H9 (cell line): ENCODE data around the gene ZNF746. TPM values are rescaled to one million over a fixed set of nuclear protein-coding genes. Genes with fewer than 3 reads are reported as not detected.

Experiments used
- DNase-seq: peaks from one replicate; pipeline ENCODE4 v3.0.0-alpha.2; 2017
- H2AFZ ChIP-seq: one replicate; pipeline ENCODE4 v1.6.1; 2013; ENCODE audit warnings: mild to moderate bottlenecking, low read length, control low read depth, moderate library complexity
- H2AK5ac ChIP-seq: 2 replicates; pipeline ENCODE4 v1.6.1; 2013; ENCODE audit warnings: low read length, control low read depth, mixed read lengths; ENCODE audit not compliant: insufficient read length
- H2BK120ac ChIP-seq: one replicate; pipeline ENCODE4 v1.6.1; 2013; ENCODE audit warnings: low read depth, mild to moderate bottlenecking, low read length, control low read depth, inconsistent platforms; ENCODE audit not compliant: poor library complexity, severe bottlenecking
- H2BK12ac ChIP-seq: 2 replicates; pipeline ENCODE4 v1.6.1; 2013; ENCODE audit warnings: low read length, control low read depth, mixed read lengths, low read depth; ENCODE audit not compliant: insufficient read length
- H2BK15ac ChIP-seq: 2 replicates; pipeline ENCODE4 v1.6.1; 2013; ENCODE audit warnings: low read depth, low read length, control low read depth
- H2BK20ac ChIP-seq: one replicate; pipeline ENCODE4 v1.6.1; 2013; ENCODE audit warnings: low read depth, mild to moderate bottlenecking, low read length, control low read depth, inconsistent platforms; ENCODE audit not compliant: poor library complexity, severe bottlenecking
- H2BK5ac ChIP-seq: 2 replicates; pipeline ENCODE4 v1.6.1; 2013; ENCODE audit warnings: low read length, control low read depth, mixed read lengths; ENCODE audit not compliant: insufficient read length
- H3K14ac ChIP-seq: 2 replicates; pipeline ENCODE4 v1.6.1; 2013; ENCODE audit warnings: low read length, control low read depth; ENCODE audit not compliant: insufficient read depth
- H3K18ac ChIP-seq: 2 replicates; pipeline ENCODE4 v1.6.1; 2013; ENCODE audit warnings: low read depth, mild to moderate bottlenecking, mixed read lengths, low read length, control low read depth; ENCODE audit not compliant: insufficient read length
- H3K23ac ChIP-seq: 2 replicates; pipeline ENCODE4 v1.6.1; 2013; ENCODE audit warnings: low read length, control low read depth, mixed read lengths, low read depth; ENCODE audit not compliant: insufficient read length
- H3K23me2 ChIP-seq: 2 replicates; pipeline ENCODE4 v1.6.1; 2013; ENCODE audit warnings: low read depth, mild to moderate bottlenecking, mixed read lengths, low read length, control low read depth; ENCODE audit not compliant: insufficient read length, poor library complexity, severe bottlenecking
- H3K27ac ChIP-seq: 2 replicates; pipeline ENCODE4 v1.5.1; 2013; ENCODE audit warnings: low read length, control low read depth, mixed read lengths, low read depth; ENCODE audit not compliant: insufficient read length
- H3K27me3 ChIP-seq: 2 replicates; pipeline ENCODE4 v1.6.1; 2013; ENCODE audit warnings: low read length, control low read depth, inconsistent platforms; ENCODE audit not compliant: insufficient read depth
- H3K4ac ChIP-seq: 2 replicates; pipeline ENCODE4 v1.6.1; 2013; ENCODE audit warnings: low read depth, mild to moderate bottlenecking, control low read depth, inconsistent platforms, low read length, moderate library complexity
- H3K4me1 ChIP-seq: 2 replicates; pipeline ENCODE4 v1.6.1; 2013; ENCODE audit warnings: low read length, control low read depth, inconsistent platforms; ENCODE audit not compliant: insufficient read depth
- H3K4me2 ChIP-seq: 2 replicates; pipeline ENCODE4 v1.6.1; 2013; ENCODE audit warnings: low read length, control low read depth, mixed read lengths; ENCODE audit not compliant: insufficient read length, insufficient read depth
- H3K56ac ChIP-seq: 2 replicates; pipeline ENCODE4 v1.6.1; 2013; ENCODE audit warnings: low read depth, mild to moderate bottlenecking, mixed read lengths, low read length, control low read depth; ENCODE audit not compliant: insufficient read length
- H3K79me1 ChIP-seq: 2 replicates; pipeline ENCODE4 v1.6.1; 2013; ENCODE audit warnings: low read depth, mild to moderate bottlenecking, moderate library complexity, low read length, control low read depth, inconsistent platforms; ENCODE audit not compliant: insufficient read depth, poor library complexity, severe bottlenecking
- H3K79me2 ChIP-seq: 2 replicates; pipeline ENCODE4 v1.6.1; 2013; ENCODE audit warnings: low read length, control low read depth, inconsistent platforms; ENCODE audit not compliant: insufficient read depth
- H3K9ac ChIP-seq: 2 replicates; pipeline ENCODE4 v1.6.1; 2013; ENCODE audit warnings: low read length, control low read depth, mixed read lengths; ENCODE audit not compliant: insufficient read length; ENCODE audit errors: extremely low read depth
- H3K9me3 ChIP-seq: one replicate; pipeline ENCODE4 v1.6.1; 2013; ENCODE audit warnings: low read depth, low read length, inconsistent platforms; ENCODE audit not compliant: control insufficient read depth
- H3T11ph ChIP-seq: one replicate; pipeline ENCODE4 v1.6.1; 2013; ENCODE audit warnings: mild to moderate bottlenecking, low read length, control low read depth, inconsistent platforms
- H4K20me1 ChIP-seq: one replicate; pipeline ENCODE4 v1.6.1; 2013; ENCODE audit not compliant: control insufficient read depth, insufficient read length, insufficient read depth
- H4K5ac ChIP-seq: 2 replicates; pipeline ENCODE4 v1.6.1; 2013; ENCODE audit warnings: low read depth, mild to moderate bottlenecking, mixed read lengths, low read length, control low read depth; ENCODE audit not compliant: insufficient read length
- H4K8ac ChIP-seq: replicated peaks from 2 replicates; pipeline ENCODE4 v1.6.1; 2013; ENCODE audit warnings: low read length, control low read depth, mixed read lengths, low read depth; ENCODE audit not compliant: insufficient read length
- H4K91ac ChIP-seq: 2 replicates; pipeline ENCODE4 v1.6.1; 2013; ENCODE audit warnings: low read depth, mild to moderate bottlenecking, moderate library complexity, mixed read lengths, low read length, control low read depth; ENCODE audit not compliant: insufficient read length
- H3K27ac Mint-ChIP-seq, 3 experiments: 2 replicates in 2 of 3; 3 replicates in 1 of 3; pipeline ENCODE4 v1.8.0; 2020 to 2021; ENCODE audit warnings: mixed read lengths in 3 of 3, mild to moderate bottlenecking in 1 of 3, moderate library complexity in 1 of 3
- H3K27me3 Mint-ChIP-seq: 2 replicates; pipeline ENCODE4 v1.8.0; 2021; ENCODE audit warnings: low read depth, mild to moderate bottlenecking, moderate library complexity, mixed read lengths
- H3K36me3 Mint-ChIP-seq, 3 experiments: 2 replicates in 2 of 3; 3 replicates in 1 of 3; pipeline ENCODE4 v1.8.0; 2020 to 2021; ENCODE audit warnings: low read depth in 3 of 3, mixed read lengths in 3 of 3; ENCODE audit not compliant: insufficient read depth in 1 of 3
- H3K4me1 Mint-ChIP-seq, 2 experiments: 2 replicates each; pipeline ENCODE4 v1.8.0; 2020; ENCODE audit warnings: mixed read lengths in 2 of 2
- H3K4me3 Mint-ChIP-seq, 2 experiments: 2 replicates in 1 of 2; 3 replicates in 1 of 2; pipeline ENCODE4 v1.8.0; 2020 to 2021; ENCODE audit warnings: mild to moderate bottlenecking in 2 of 2, mixed read lengths in 2 of 2, moderate library complexity in 1 of 2
- H3K9me3 Mint-ChIP-seq, 2 experiments: 2 replicates in 1 of 2; 3 replicates in 1 of 2; pipeline ENCODE4 v1.8.0; 2020; ENCODE audit warnings: mild to moderate bottlenecking in 2 of 2, mixed read lengths in 2 of 2, moderate library complexity in 1 of 2
- CTCF ChIP-seq: fragments of 200-600 bp; sonication (generic); conservative IDR thresholded peaks from 3 replicates; pipeline ENCODE4 v1.8.0; 2021; ENCODE audit warnings: antibody characterized with exemption, mild to moderate bottlenecking
- WGBS: extraction: QIAGEN DNeasy Blood & Tissue Kit; methylation state at CpG from one replicate; pipeline ENCODE4 v1.1.7; 2013; ENCODE audit warnings: missing lambda C conversion rate, low lambda C conversion rate, mixed read lengths; ENCODE audit not compliant: insufficient read length; ENCODE audit errors: extremely low coverage; 5-methylcytosine and 5-hydroxymethylcytosine counted together
- total RNA-seq: library from RNA; stranded (reverse); gene quantifications from 2 replicates; pipeline ENCODE4 v1.2.1, GENCODE V29; 2021

ZNF746 gene
- total RNA-seq, 1 experiment from 2014 or later = 26.7 TPM

DNA sequence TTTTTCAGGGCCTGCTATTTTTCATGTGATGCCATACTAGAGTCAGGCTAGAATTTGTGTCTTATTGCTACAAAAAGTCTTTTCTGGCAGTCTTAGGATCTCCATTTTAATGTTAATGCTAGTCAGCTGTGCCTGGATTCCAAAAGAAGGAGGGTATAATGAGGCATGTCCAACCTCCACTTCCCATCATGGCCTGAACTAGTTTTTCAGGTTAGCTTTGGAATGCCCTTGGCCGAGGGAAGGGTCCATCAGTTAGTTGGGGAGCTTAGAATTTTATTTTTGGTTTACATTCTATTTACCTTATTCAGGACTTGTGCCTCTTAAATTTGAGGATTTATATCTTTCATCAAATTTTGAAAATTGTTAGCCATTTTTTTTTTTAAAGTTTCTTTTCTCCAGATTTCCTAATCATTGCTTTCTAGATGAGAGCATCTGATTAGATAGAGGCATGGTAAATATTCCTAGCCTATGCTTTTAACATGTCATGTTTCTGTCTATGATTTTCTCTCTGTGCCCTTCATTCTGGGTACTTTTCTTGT, 30.2 kb downstream of the ZNF746 start:
- no peak overlapping the region for H3K4ac ChIP-seq
- Mint-ChIP-seq H3K4me1 (peaks cover 0 to 8% of the 10 kb centered on the region in 2 experiments; a peak in 3 of 4 replicates), H3K9me3 (peaks cover 11 to 33% of the 10 kb centered on the region in 2 experiments), H3K4me3 (no peak overlapping the region), H3K27me3 (peaks cover 12% of the 10 kb centered on the region), H3K27ac (no peak overlapping the region), H3K36me3 (peaks cover 9 to 31% (median 23%) of the 10 kb centered on the region in 3 experiments; a peak in 6 of 7 replicates)
- H4K91ac ChIP-seq = no peak overlapping the region
- no peak overlapping the region for H3K9ac ChIP-seq
- H4K20me1 ChIP-seq = no peaks in the 10 kb centered on the region
- H2AK5ac ChIP-seq = no peak overlapping the region
- no peaks in the 10 kb centered on the region for H3K4me1 ChIP-seq
- no peak overlapping the region for H4K5ac ChIP-seq
- no peak overlapping the region for H3K56ac ChIP-seq
- H4K8ac ChIP-seq = no peak overlapping the region
- no peak overlapping the region for H3K27ac ChIP-seq
- no peaks in the 10 kb centered on the region for H3K27me3 ChIP-seq
- H2BK5ac ChIP-seq = no peak overlapping the region
- no peak overlapping the region for H2BK120ac ChIP-seq
- no peak overlapping the region for H2BK12ac ChIP-seq
- no peak overlapping the region for H3K14ac ChIP-seq
- no peak overlapping the region for H2BK15ac ChIP-seq
- WGBS = no CpG with 5 or more reads among the region's 1 CpG
- no peak overlapping the region for H3K18ac ChIP-seq
- H2BK20ac ChIP-seq = no peak overlapping the region
- H3K9me3 ChIP-seq = no peaks in the 10 kb centered on the region
- no peak overlapping the region for H2AFZ ChIP-seq
- no peak overlapping the region for H3K23ac ChIP-seq
- H3K79me1 ChIP-seq = no peaks in the 10 kb centered on the region
- H3T11ph ChIP-seq = no peak overlapping the region
- H3K79me2 ChIP-seq = no peaks in the 10 kb centered on the region
- DNase-seq = no peak
- no peak overlapping the region for H3K4me2 ChIP-seq
- no peak for TF ChIP-seq CTCF
- no peaks in the 10 kb centered on the region for H3K23me2 ChIP-seq
